K562 (cell line): Measurements from ENCODE around the gene SCG5. TPM values are rescaled to one million over a fixed set of nuclear protein-coding genes. Genes with fewer than 3 reads are reported as not detected.

ENCODE experiments used
- ATAC-seq: fragments of 200-7000 bp; cut with Tn5 transposase; 3 replicates; pipeline ENCODE4 v1.9.1; 2020; ENCODE audit warnings: moderate library complexity
- BruUV-seq: library from RNA; stranded (reverse); fragments of 400-500 nt; replicated peaks from 2 replicates; lab custom pipeline; 2021; lab: Mats Ljungman, UMichigan
- CTCF ChIA-PET: fragments of 300-600 bp; formaldehyde crosslinking; extraction: SDS; loops from one replicate; lab custom pipeline; 2021; ENCODE audit warnings: low intra/inter-chr PET ratio; lab: Yijun Ruan, JAX
- POLR2A ChIA-PET: fragments of 300-600, 350-650 bp; sonication (Branson Sonifier 250); formaldehyde crosslinking; extraction: SDS; loops from one replicate; lab custom pipeline; 2021; ENCODE audit warnings: antibody characterized with exemption, inconsistent platforms; lab: Yijun Ruan, JAX
- DNase-seq, 4 experiments: peaks; one replicate each; pipeline versions ENCODE4 v3.0.0 to v3.0.0-alpha.2; 2011 to 2018; ENCODE audit warnings: low spot score in 3 of 4, mixed read lengths in 3 of 4; ENCODE audit errors: extremely low read depth in 1 of 4
- FAIRE-seq: peaks from 2 replicates; lab custom pipeline; 2011; peaks lifted over from hg19 to GRCh38; lab: Jason Lieb, UNC
- H2AFZ ChIP-seq: 2 replicates; pipeline ENCODE4 v1.6.0; 2011; ENCODE audit warnings: low read depth, low read length, control low read depth, inconsistent platforms
- H3K27ac ChIP-seq: fragments of 200-600 bp; 3 replicates; pipeline ENCODE4 v1.8.0; 2011; ENCODE audit warnings: low read depth, mild to moderate bottlenecking, control low read depth, inconsistent platforms, low read length, moderate library complexity, mixed read lengths; ENCODE audit errors: extremely low read depth
- H3K27me3 ChIP-seq, 2 experiments: fragments of 300-600 bp in 1 of 2; 2 replicates in 1 of 2; 3 replicates in 1 of 2; pipeline versions ENCODE4 v1.6.0 to v1.8.0; 2011; ENCODE audit warnings: inconsistent platforms in 2 of 2, low read length in 2 of 2, mild to moderate bottlenecking in 1 of 2, mixed read lengths in 1 of 2, moderate library complexity in 1 of 2; ENCODE audit not compliant: control insufficient read depth in 2 of 2, insufficient read depth in 2 of 2
- H3K36me3 ChIP-seq: fragments of 300-600 bp; 3 replicates; pipeline ENCODE4 v1.8.0; 2011; ENCODE audit warnings: mild to moderate bottlenecking, low read length, inconsistent platforms; ENCODE audit not compliant: control insufficient read depth, insufficient read depth
- H3K4me1 ChIP-seq, 2 experiments: fragments of 200-600 bp in 1 of 2; replicated peaks in 1 of 2; 2 replicates in 1 of 2; 3 replicates in 1 of 2; pipeline versions ENCODE4 v1.5.1 to v1.8.0; 2011; ENCODE audit warnings: inconsistent platforms in 2 of 2, low read length in 2 of 2, mild to moderate bottlenecking in 1 of 2, mixed read lengths in 1 of 2, moderate library complexity in 1 of 2; ENCODE audit not compliant: control insufficient read depth in 2 of 2, insufficient read depth in 2 of 2
- H3K4me2 ChIP-seq: 2 replicates; pipeline ENCODE4 v1.6.1; 2011; ENCODE audit warnings: low read length, control low read depth, inconsistent platforms, mixed read lengths; ENCODE audit not compliant: insufficient read depth
- H3K4me3 ChIP-seq: fragments of 200-600 bp; sonication (generic), shearing (Covaris generic); 2 replicates; pipeline ENCODE4 v1.5.1; 2016; ENCODE audit warnings: control low read depth, inconsistent platforms
- H3K79me2 ChIP-seq: fragments of 200-600 bp; 3 replicates; pipeline ENCODE4 v1.8.0; 2011; ENCODE audit warnings: low read length, inconsistent platforms; ENCODE audit not compliant: control insufficient read depth, insufficient read depth
- H3K9ac ChIP-seq, 2 experiments: 2 replicates each; pipeline versions ENCODE4 v1.6.0 to v1.6.1; 2011; ENCODE audit warnings: low read depth in 2 of 2, low read length in 2 of 2, control low read depth in 1 of 2, inconsistent platforms in 1 of 2, mild to moderate bottlenecking in 1 of 2, mixed read lengths in 1 of 2; ENCODE audit not compliant: insufficient read depth in 1 of 2
- H3K9me1 ChIP-seq: one replicate; pipeline ENCODE4 v1.6.0; 2011; ENCODE audit warnings: inconsistent platforms, mild to moderate bottlenecking, low read length, moderate library complexity; ENCODE audit not compliant: control insufficient read depth, insufficient read depth
- H3K9me3 ChIP-seq: replicated peaks from 2 replicates; pipeline ENCODE4 v1.5.1; 2011; ENCODE audit warnings: low read depth, low read length, inconsistent platforms; ENCODE audit not compliant: control insufficient read depth, insufficient read depth
- H4K20me1 ChIP-seq: replicated peaks from 2 replicates; pipeline ENCODE4 v1.6.1; 2011; ENCODE audit warnings: low read length, inconsistent platforms, mixed read lengths; ENCODE audit not compliant: control insufficient read depth, insufficient read depth
- E2F6 ChIP-seq, 2 experiments: IDR thresholded peaks; 2 replicates each; pipeline ENCODE4 v1.6.1; 2011; ENCODE audit warnings: borderline replicate concordance in 1 of 2, control low read depth in 1 of 2, low read depth in 1 of 2, low read length in 1 of 2, mild to moderate bottlenecking in 1 of 2, mixed read lengths in 1 of 2, moderate library complexity in 1 of 2; ENCODE audit not compliant: insufficient read depth in 1 of 2, insufficient read length in 1 of 2, poor library complexity in 1 of 2, severe bottlenecking in 1 of 2; ENCODE audit errors: extremely low read depth in 1 of 2
- MAFF ChIP-seq: IDR thresholded peaks from 2 replicates; pipeline ENCODE4 v1.6.1; 2012; ENCODE audit warnings: low read length, improper control_type of control experiment
- MEIS2 ChIP-seq: fragments of 450-650 bp; IDR thresholded peaks from 2 replicates; pipeline ENCODE4 v1.6.1; 2014; ENCODE audit warnings: mild to moderate bottlenecking; ENCODE audit not compliant: partially characterized antibody
- SNRNP70 ChIP-seq: fragments of 200-400 bp; formaldehyde crosslinking; optimal IDR thresholded peaks from 2 replicates; pipeline ENCODE3; 2017; ENCODE audit warnings: low read depth, low read length
- ZBTB1 ChIP-seq: sonication (generic); formaldehyde crosslinking; IDR thresholded peaks from 2 replicates; pipeline ENCODE4 v1.8.1; 2023; ENCODE audit warnings: missing genetic modification reagents, low read depth, mild to moderate bottlenecking, borderline replicate concordance
- WGBS: fragments of 100-300 bp; shearing (Covaris generic); methylation state at CpG from one replicate; pipeline ENCODE4 v1.1.6; 2016; ENCODE audit warnings: low coverage, mixed read lengths; ENCODE audit not compliant: insufficient coverage; ENCODE audit errors: missing lambda C conversion rate; 5-methylcytosine and 5-hydroxymethylcytosine counted together
- in situ Hi-C: fragments of 300-500 bp; cut with MboI; formaldehyde crosslinking; loops from 4 replicates; pipeline ENCODE4 v1.15.0; 2018; ENCODE audit warnings: inconsistent platforms, mixed read lengths
- intact Hi-C: fragments of 100-400 bp; cut with micrococcal nuclease; formaldehyde crosslinking; loops from 2 replicates; pipeline ENCODE4 v1.14.2; 2022
- polyA plus RNA-seq, 8 experiments: library from polyadenylated mRNA; depleted of rRNA in 4 of 8; stranded (reverse) in 5 of 8; unstranded in 3 of 8; fragments of >200 nt; fragmentation: Nextera tagmentation in 2 of 8; fragmentation: Illumina TruSeq in 1 of 8; extraction: Ambion mirVana in 2 of 8; extraction: Trizol in 1 of 8; gene quantifications; 2 replicates each; pipeline versions ENCODE4 v1.2.1 to v1.2.3, GENCODE V29; 2011 to 2014; ENCODE audit warnings: inconsistent platforms in 1 of 8, missing spikeins in 1 of 8
- total RNA-seq, 7 experiments: library from RNA; depleted of rRNA in 6 of 7; stranded (reverse); fragments of >200 nt in 6 of 7; fragmentation: Illumina TruSeq in 2 of 7; extraction: Trizol in 2 of 7; gene quantifications; 2 replicates each; pipeline versions ENCODE4 v1.2.1 to v1.2.3, GENCODE V29; 2011 to 2021; ENCODE audit warnings: low replicate concordance in 1 of 7

Gene SCG5
- total and polyA plus RNA-seq, 9 of the 15 experiments (the other 6 are each of a cell fraction or from before 2014, with no cell fraction given), result 0.06 to 0.76 (median 0.28) TPM; not detected in 2

- WGBS, result 37% methylated on average over 10 of the region's 10 CpGs
- H3K4me1 ChIP-seq, result peaks cover 5 to 6% of the 10 kb centered on the region in 2 experiments; a peak in 3 of 5 replicates
- POLR2A ChIA-PET, result no interaction called here
- H3K36me3 ChIP-seq, result no peaks in the 10 kb centered on the region
- no peaks in the 10 kb centered on the region for H4K20me1 ChIP-seq
- intact Hi-C loops, result no loop called here
- in situ Hi-C loops, result no loop called here
- no peak overlapping the region for H3K4me3 ChIP-seq
- TF ChIP-seq SNRNP70, result no peak
- TF ChIP-seq MEIS2, result peak; percentile 7
- no peak overlapping the region for H3K27ac ChIP-seq
- H3K9ac ChIP-seq, result no peak overlapping the region
- no peak overlapping the region for H3K4me2 ChIP-seq
- ATAC-seq, result no peak
- no peaks in the 10 kb centered on the region for H3K27me3 ChIP-seq
- H2AFZ ChIP-seq, result no peak overlapping the region
- H3K79me2 ChIP-seq, result no peaks in the 10 kb centered on the region
- no peak for DNase-seq
- H3K9me3 ChIP-seq, result no peaks in the 10 kb centered on the region
- CTCF ChIA-PET, result no interaction called here
- no TSS peak for BruUV-seq
- FAIRE-seq, result no peak
- no peaks in the 10 kb centered on the region for H3K9me1 ChIP-seq
Observed at GRCh38 chr15:32729700-32730395, 88.3 kb downstream of the SCG5 start.

GRCh38 chr15:32730677-32731654, 89.5 kb downstream of the SCG5 start:
- H3K79me2 ChIP-seq, result no peaks in the 10 kb centered on the region
- intact Hi-C loops (no loop called here), in situ Hi-C loops (no loop called here)
- ATAC-seq, result peak; percentile 93
- 10% methylated on average over 23 of the region's 27 CpGs for WGBS
- H3K4me1 ChIP-seq, result peaks cover 5 to 6% of the 10 kb centered on the region in 2 experiments; a peak in 3 of 5 replicates
- no peak overlapping the region for H3K27ac ChIP-seq
- FAIRE-seq, result no peak
- POLR2A ChIA-PET, result interaction anchor here (1.1 kb wide), 1 partner anchor 8 kb away, joined by 4 read pairs; no protein-coding TSS in a partner anchor
- no TSS peak for BruUV-seq
- no peak overlapping the region for H3K9ac ChIP-seq
- no peaks in the 10 kb centered on the region for H4K20me1 ChIP-seq
- H3K4me2 ChIP-seq, result peak overlapping the region; percentile 3; the same call in 1 of the 2 replicates
- no peaks in the 10 kb centered on the region for H3K27me3 ChIP-seq
- no peaks in the 10 kb centered on the region for H3K9me3 ChIP-seq
- CTCF ChIA-PET, result no interaction called here
- H3K4me3 ChIP-seq, result no peak overlapping the region
- peak overlapping the region; percentile 54; the same call in 1 of the 2 replicates for H2AFZ ChIP-seq
- no peaks in the 10 kb centered on the region for H3K36me3 ChIP-seq
- H3K9me1 ChIP-seq, result no peaks in the 10 kb centered on the region
- DNase-seq, result peak; percentile 70 to 77 (median 74)
- TF ChIP-seq ZBTB1 (no peak), MAFF (no peak), E2F6 (IDR thresholded peaks at IDR 0.05; ENCODE audit: borderline replicate concordance in 1 of 2, extremely low read depth in 1 of 2, insufficient read depth in 1 of 2, insufficient read length in 1 of 2, low read depth in 1 of 2, low read length in 1 of 2, poor library complexity in 1 of 2, severe bottlenecking in 1 of 2) (peak in 1 of 2 experiments; percentile 10)
